Measurements from ENCODE around the gene VPS51.

Gene VPS51

GRCh38 chr11:65150509-65151299 lies 54.7 kb downstream of the VPS51 start:
- Histone ChIP-seq H3K27ac (ENCODE audit: low read depth, low read length, poor library complexity, severe bottlenecking) (no peak overlapping the region), H3K79me2 (ENCODE audit: insufficient read depth, low read length) (no peaks in the 10 kb centered on the region), H4K20me1 (ENCODE audit: insufficient read depth, low read length) (no peaks in the 10 kb centered on the region), H3K9ac (ENCODE audit: low read length) (no peak overlapping the region; the same call in 1 of the 2 replicates), H3K4me2 (ENCODE audit: low read length) (no peak overlapping the region), H3K27me3 (ENCODE audit: insufficient read depth, low read length) (0 out of 2 replicates have a peak, but pooled peaks cover 5% of the 10 kb centered on the region), H3K4me3 (ENCODE audit: low read depth, low read length, poor library complexity, severe bottlenecking) (no peak overlapping the region), H3K9me3 (ENCODE audit: low read length) (peaks cover 10% of the 10 kb centered on the region), H3K4me1 (ENCODE audit: insufficient read depth, low read length, severe bottlenecking) (peaks cover 19% of the 10 kb centered on the region), H3F3A (ENCODE audit: insufficient read depth, low read length) (no peaks in the 10 kb centered on the region), H3K9me2 (ENCODE audit: low read depth, low read length) (no peaks in the 10 kb centered on the region), H2AFZ (ENCODE audit: low read length) (no peak overlapping the region), H3K36me3 (ENCODE audit: insufficient read depth, low read length) (0 out of 2 replicates have a peak, but pooled peaks cover 4% of the 10 kb centered on the region)
- TF ChIP-seq CTCF (IDR thresholded peaks at IDR 0.05; ENCODE audit: low read length): no peak
- TF ChIP-seq EZH2 (IDR thresholded peaks at IDR 0.05; ENCODE audit: borderline replicate concordance, low read length): no peak

- H3F3A ChIP-seq (ENCODE audit: insufficient read depth, low read length): no peaks in the 10 kb centered on the region
- no peaks in the 10 kb centered on the region for H4K20me1 ChIP-seq (ENCODE audit: insufficient read depth, low read length)
- H3K79me2 ChIP-seq (ENCODE audit: insufficient read depth, low read length): no peaks in the 10 kb centered on the region
- H3K4me2 ChIP-seq (ENCODE audit: low read length): no peak overlapping the region
- H3K4me1 ChIP-seq (ENCODE audit: insufficient read depth, low read length, severe bottlenecking): peaks cover 16% of the 10 kb centered on the region
- TF ChIP-seq EZH2 (IDR thresholded peaks at IDR 0.05; ENCODE audit: borderline replicate concordance, low read length) (no peak), CTCF (IDR thresholded peaks at IDR 0.05; ENCODE audit: low read length) (no peak)
- H3K9me2 ChIP-seq (ENCODE audit: low read depth, low read length): no peaks in the 10 kb centered on the region
- H3K27me3 ChIP-seq (ENCODE audit: insufficient read depth, low read length): 0 out of 2 replicates have a peak, but pooled peaks cover 3% of the 10 kb centered on the region
- no peak overlapping the region for H3K4me3 ChIP-seq (ENCODE audit: low read depth, low read length, poor library complexity, severe bottlenecking)
- no peak overlapping the region for H2AFZ ChIP-seq (ENCODE audit: low read length)
- no peak overlapping the region for H3K9ac ChIP-seq (ENCODE audit: low read length)
- no peak overlapping the region for H3K27ac ChIP-seq (ENCODE audit: low read depth, low read length, poor library complexity, severe bottlenecking)
- H3K36me3 ChIP-seq (ENCODE audit: insufficient read depth, low read length): 0 out of 2 replicates have a peak, but pooled peaks cover 3% of the 10 kb centered on the region
- peaks cover 9% of the 10 kb centered on the region for H3K9me3 ChIP-seq (ENCODE audit: low read length)
Observed at GRCh38 chr11:65151331-65151899, 55.4 kb downstream of the VPS51 start.

DNA sequence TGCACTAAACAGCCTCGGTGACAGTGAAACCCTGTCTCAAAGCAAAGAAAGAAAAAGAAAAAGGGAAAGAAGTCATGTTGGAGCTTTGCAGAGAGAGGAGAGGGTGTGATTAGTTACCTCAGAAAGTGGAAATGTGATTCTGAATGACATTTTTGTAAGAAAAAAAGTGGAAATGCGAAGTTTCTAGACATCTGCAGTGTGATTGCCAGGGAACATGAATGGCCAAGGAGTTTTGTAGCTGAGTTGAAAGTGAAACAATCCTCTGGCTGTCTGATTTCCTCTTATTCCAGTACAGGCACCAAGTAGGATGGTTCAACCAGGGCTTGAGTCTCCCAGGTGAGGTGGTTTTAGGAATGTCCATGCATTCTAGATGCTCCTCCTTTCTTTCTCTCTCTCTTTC lies 56.1 kb downstream of the VPS51 start:
- TF ChIP-seq CTCF (IDR thresholded peaks at IDR 0.05; ENCODE audit: low read length): no peak
- no peak for TF ChIP-seq EZH2 (IDR thresholded peaks at IDR 0.05; ENCODE audit: borderline replicate concordance, low read length)
- Histone ChIP-seq H3K9me3 (ENCODE audit: low read length) (peaks cover 3% of the 10 kb centered on the region), H3K4me2 (ENCODE audit: low read length) (no peak overlapping the region), H3K27me3 (ENCODE audit: insufficient read depth, low read length) (no peaks in the 10 kb centered on the region), H3K4me3 (ENCODE audit: low read depth, low read length, poor library complexity, severe bottlenecking) (no peak overlapping the region), H3K4me1 (ENCODE audit: insufficient read depth, low read length, severe bottlenecking) (peaks cover 14% of the 10 kb centered on the region), H3K79me2 (ENCODE audit: insufficient read depth, low read length) (no peaks in the 10 kb centered on the region), H3K27ac (ENCODE audit: low read depth, low read length, poor library complexity, severe bottlenecking) (no peak overlapping the region), H3K36me3 (ENCODE audit: insufficient read depth, low read length) (no peaks in the 10 kb centered on the region), H2AFZ (ENCODE audit: low read length) (no peak overlapping the region), H3K9me2 (ENCODE audit: low read depth, low read length) (no peaks in the 10 kb centered on the region), H3K9ac (ENCODE audit: low read length) (no peak overlapping the region), H3F3A (ENCODE audit: insufficient read depth, low read length) (no peaks in the 10 kb centered on the region), H4K20me1 (ENCODE audit: insufficient read depth, low read length) (no peaks in the 10 kb centered on the region)
